SK-N-SH treated with all-trans-retinoic acid at 6 μM for 48 hours (cell line): Measurements from ENCODE around the gene DUSP6.

Source experiments
- ARNTL ChIP-seq: fragments of 450-650 bp; formaldehyde crosslinking; IDR thresholded peaks from 2 replicates; pipeline ENCODE4 v1.5.0; 2020; ENCODE audit warnings: low read depth, mild to moderate bottlenecking, moderate library complexity, borderline replicate concordance
- BACH2 ChIP-seq: fragments of 250-450 bp; sonication (Bioruptor Pico); IDR thresholded peaks from 2 replicates; pipeline ENCODE4 v1.9.0; 2021; ENCODE audit warnings: mild to moderate bottlenecking, borderline replicate concordance
- ISL1 ChIP-seq: fragments of 250-450 bp; sonication (Bioruptor Pico); IDR thresholded peaks from 2 replicates; pipeline ENCODE4 v2.1.2; 2022; ENCODE audit warnings: mild to moderate bottlenecking, moderate library complexity

DNA sequence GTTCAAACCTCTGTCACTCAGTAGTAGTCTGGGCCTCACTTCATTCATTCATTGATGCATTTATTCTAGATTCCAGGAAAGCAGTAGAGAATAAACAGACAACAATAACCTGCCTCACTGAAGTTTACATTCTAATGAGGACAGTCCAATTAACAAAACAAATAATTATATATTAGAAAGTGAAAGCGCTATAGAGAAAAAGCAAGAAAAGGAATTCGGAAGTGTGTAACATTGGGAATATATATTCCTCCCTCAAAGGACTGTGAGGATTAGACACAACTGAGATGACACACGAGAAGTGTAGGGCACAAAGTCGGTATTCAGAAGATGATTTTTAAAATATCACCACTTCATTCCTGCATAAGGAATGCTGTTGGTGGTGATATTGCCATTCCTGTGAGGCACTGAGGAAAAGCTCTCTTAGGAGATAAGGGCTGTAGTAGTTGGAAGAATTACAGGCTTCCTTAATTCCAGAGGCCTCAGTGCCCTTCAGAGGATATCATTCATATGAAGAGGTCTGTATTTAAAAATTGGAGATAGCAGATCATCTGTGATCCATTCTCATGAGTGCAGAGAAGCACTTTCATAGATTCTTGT lies 3.9 kb upstream of the DUSP6 start:
- TF ChIP-seq BACH2 (CRISPR knock-in tag) = no peak
- no peak for TF ChIP-seq ISL1
- no peak for TF ChIP-seq ARNTL (CRISPR knock-in tag)
